Heart right ventricle (tissue), 16 donors: ENCODE results near the gene CHCHD4. TPM values are rescaled to one million over a fixed set of nuclear protein-coding genes. Genes with fewer than 3 reads are reported as not detected.
A peak's percentile ranks its signal among the peaks of the same experiment; 100 is the strongest.

ENCODE experiments used
- ATAC-seq, 8 donors: fragments of 200-7000 bp; cut with Tn5 transposase; one replicate each; pipeline ENCODE4 v1.9.1; 2020; ENCODE audit warnings: mild to moderate bottlenecking in 8 of 8, moderate library complexity in 8 of 8, moderate number of reproducible peaks in 1 of 8
- DNase-seq, 2 donors: peaks; one replicate each; pipeline ENCODE4 v3.0.0-alpha.2; 2020
- H3K27ac ChIP-seq, 10 donors: fragments of 200-600 bp; sonication (generic) in 2 of 10; one replicate each; pipeline versions ENCODE4 v1.5.0 to v1.8.0; 2020 to 2022; ENCODE audit warnings: mild to moderate bottlenecking in 3 of 10
- H3K27me3 ChIP-seq, 7 donors: fragments of 200-600 bp; one replicate each; pipeline ENCODE4 v1.8.0; 2021 to 2022; ENCODE audit warnings: mild to moderate bottlenecking in 2 of 7
- H3K36me3 ChIP-seq, 9 donors: fragments of 200-600 bp; sonication (generic) in 1 of 9; one replicate each; pipeline versions ENCODE4 v1.5.0 to v1.8.0; 2020 to 2022; ENCODE audit warnings: mild to moderate bottlenecking in 2 of 9
- H3K4me1 ChIP-seq, 9 donors: fragments of 200-600 bp; sonication (generic) in 1 of 9; one replicate each; pipeline versions ENCODE4 v1.5.0 to v1.8.0; 2020 to 2022; ENCODE audit warnings: mild to moderate bottlenecking in 4 of 9
- H3K4me3 ChIP-seq, 10 donors: fragments of 200-600 bp; sonication (generic) in 2 of 10; one replicate each; pipeline versions ENCODE4 v1.5.0 to v1.8.0; 2020 to 2022; ENCODE audit warnings: mild to moderate bottlenecking in 7 of 10, moderate library complexity in 2 of 10
- H3K9me3 ChIP-seq, 11 donors: fragments of 200-600 bp in 10 of 11; sonication (generic) in 2 of 11; one replicate each; pipeline versions ENCODE4 v1.5.0 to v1.8.0; 2013 to 2022; ENCODE audit warnings: mild to moderate bottlenecking in 2 of 11, control low read depth in 1 of 11, moderate library complexity in 1 of 11
- WGBS, 2 donors: extraction: QIAGEN DNeasy Blood & Tissue Kit; methylation state at CpG; one replicate each; pipeline ENCODE4 v1.1.7; 2013; ENCODE audit warnings: inconsistent platforms in 1 of 2; 5-methylcytosine and 5-hydroxymethylcytosine counted together
- intact Hi-C, 10 donors: fragments of 100-400 bp; cut with DNase I; formaldehyde crosslinking; loops; one replicate each; pipeline versions ENCODE4 v1.11.1 to v1.14.2; 2022
- polyA plus RNA-seq, 2 donors: library from polyadenylated mRNA; stranded (reverse); fragments of 200-250 nt; gene quantifications; one replicate each; pipeline ENCODE4 v1.2.3, GENCODE V29; 2013
- total RNA-seq, 10 donors: library from RNA; stranded (reverse); fragmentation: NEBNext Ultra II Directional in 3 of 10; extraction: Animal tissue kit (Norgen Biotek cat#: 25700) in 3 of 10; gene quantifications; one replicate each; pipeline versions ENCODE4 v1.2.1 to v1.2.4, GENCODE V29; 2021 to 2023
- TF ChIP-seq, protein P1 (sequence below), 9 donors: fragments of 200-600 bp; sonication (generic) in 2 of 9; IDR thresholded peaks; one replicate each; pipeline versions ENCODE4 v1.5.0 to v1.8.0; 2021 to 2022; ENCODE audit warnings: antibody characterized with exemption in 9 of 9, mild to moderate bottlenecking in 5 of 9, moderate library complexity in 1 of 9
- donor health status: Arrhythmogenic right ventricular cardiomyopathy.
- donor health status: ischemic (EF 13 %, LVEDD 7.1; RV severe dilation, severe dysfunction).
- donor health status: healthy with polysubstance abuse.
- donor health status: DM: no; HTN: yes; CAD: no.
- donor health status: DM: no; HTN: no; CAD: no.
- donor health status: ischemic (EF 25% LVEDD 6.9; RV normal size, moderate dysfunction).
- donor health status: ischemic (EF 25% LVEDD 5.7; RV mildly dilated, moderate dysfunction).
- donor health status: healthy.
- donor health status: DM: yes; HTN: yes; CAD: no.
- donor health status: Ischemic cardiomyopathy.
- donor health status: ischemic (EF 35%, LVEDD 5.7; RV mildly dilated, moderate dysfunction).
- donor health status: nonischemic (EF 11% LVEDD 7.7; RV severe dilation, severe dysfunction).
- donor health status: DM: yes; HTN: yes; CAD: no.
- donor health status: PGD.
- donor health status: ischemic (EF 29% LVEDD 5.4; RV normal size, mild dysfunction).
- donor health status: nonischemic (EF 23%, LVEDD 6.1; RV moderate dilation, normal function).

The CHCHD4 gene
- total and polyA plus RNA-seq, 12 donors: 18.0 to 37.2 (median 26.6) TPM

GRCh38 chr3:14144423-14145075 is 19.9 kb upstream of the CHCHD4 start:
- intact Hi-C loops: loop anchor here in 3 of 10 donors (1.0 to 2.0 kb wide), 2 partner anchors 34 kb away; partner anchors contain the start of genes LSM3 (in 3 of the 3) and XPC (in 3 of the 3)
- peak overlapping the region; percentile 33 to 93 (median 84) for H3K27ac ChIP-seq
- TF ChIP-seq, protein P1, sequence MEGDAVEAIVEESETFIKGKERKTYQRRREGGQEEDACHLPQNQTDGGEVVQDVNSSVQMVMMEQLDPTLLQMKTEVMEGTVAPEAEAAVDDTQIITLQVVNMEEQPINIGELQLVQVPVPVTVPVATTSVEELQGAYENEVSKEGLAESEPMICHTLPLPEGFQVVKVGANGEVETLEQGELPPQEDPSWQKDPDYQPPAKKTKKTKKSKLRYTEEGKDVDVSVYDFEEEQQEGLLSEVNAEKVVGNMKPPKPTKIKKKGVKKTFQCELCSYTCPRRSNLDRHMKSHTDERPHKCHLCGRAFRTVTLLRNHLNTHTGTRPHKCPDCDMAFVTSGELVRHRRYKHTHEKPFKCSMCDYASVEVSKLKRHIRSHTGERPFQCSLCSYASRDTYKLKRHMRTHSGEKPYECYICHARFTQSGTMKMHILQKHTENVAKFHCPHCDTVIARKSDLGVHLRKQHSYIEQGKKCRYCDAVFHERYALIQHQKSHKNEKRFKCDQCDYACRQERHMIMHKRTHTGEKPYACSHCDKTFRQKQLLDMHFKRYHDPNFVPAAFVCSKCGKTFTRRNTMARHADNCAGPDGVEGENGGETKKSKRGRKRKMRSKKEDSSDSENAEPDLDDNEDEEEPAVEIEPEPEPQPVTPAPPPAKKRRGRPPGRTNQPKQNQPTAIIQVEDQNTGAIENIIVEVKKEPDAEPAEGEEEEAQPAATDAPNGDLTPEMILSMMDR (IDR thresholded peaks at IDR 0.05): no peak
- DNase-seq (peak; percentile 43 to 88), ATAC-seq (peak; percentile 65 to 92 (median 88))
- peaks cover 14 to 71% (median 37%) of the 10 kb centered on the region in 9 donors for H3K4me1 ChIP-seq
- 10 to 17% methylated on average over 7 of the region's 7 CpGs for WGBS, 2 donors
- peaks cover 0 to 78% (median 49%) of the 10 kb centered on the region in 9 donors for H3K36me3 ChIP-seq
- no peaks in the 10 kb centered on the region for H3K27me3 ChIP-seq
- H3K4me3 ChIP-seq: peak overlapping the region in 6 of 10 donors; percentile 10 to 40 (median 29)
- H3K9me3 ChIP-seq: no peaks in the 10 kb centered on the region

DNA sequence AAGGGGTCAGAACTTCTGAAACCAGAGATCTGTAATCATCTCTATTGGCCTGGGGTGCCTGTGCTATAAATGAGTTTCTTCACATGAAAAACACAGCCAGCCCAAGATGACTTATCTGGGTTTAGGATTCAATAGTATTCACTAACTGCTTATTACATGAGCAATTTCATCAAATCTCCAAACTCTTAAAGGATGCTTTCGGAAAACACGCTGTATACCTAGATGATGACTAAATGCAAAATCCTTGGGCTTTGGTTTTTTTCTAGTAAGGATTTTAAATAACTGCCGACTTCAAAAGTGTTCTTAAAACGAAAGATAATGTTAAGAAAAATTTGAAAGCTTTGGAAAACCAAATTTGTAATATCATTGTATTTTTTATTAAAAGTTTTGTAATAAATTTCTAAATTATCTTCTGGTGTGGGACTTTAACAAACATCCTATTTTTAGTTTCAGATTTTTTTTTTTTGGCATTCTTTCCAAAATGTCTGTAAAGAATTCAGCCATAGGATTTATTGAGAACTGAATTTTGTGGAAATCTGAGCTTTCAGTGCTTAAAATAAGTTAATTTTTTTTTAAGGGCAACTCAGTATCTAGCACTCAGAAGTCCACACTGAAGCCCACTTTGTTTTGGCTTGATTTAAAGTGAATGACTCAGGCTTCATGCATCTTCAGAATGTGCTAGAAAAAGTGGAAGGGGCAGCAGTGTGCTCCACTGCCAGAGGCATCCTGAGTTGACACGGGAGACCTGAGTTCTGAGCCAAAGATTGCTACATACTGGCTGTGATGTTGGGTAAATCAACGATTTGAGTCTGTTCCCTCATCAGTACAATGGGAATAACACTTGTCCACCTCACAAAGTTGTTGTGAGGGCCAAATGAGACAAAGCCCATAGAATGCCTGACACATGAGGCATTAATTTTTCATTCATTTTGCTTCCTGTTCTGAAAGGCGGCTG is 18.9 kb upstream of the CHCHD4 start:
- peaks cover 14 to 71% (median 37%) of the 10 kb centered on the region in 9 donors for H3K4me1 ChIP-seq
- peak in 1 of 2 donors; percentile 41 for DNase-seq
- intact Hi-C loops: loop anchor here in 2 of 10 donors (1.0 to 2.0 kb wide), 3 partner anchors 18 to 35 kb away; partner anchors contain the start of genes LSM3 (in 2 of the 2), XPC (in 2 of the 2) and TMEM43 (in 1 of the 2)

DNA sequence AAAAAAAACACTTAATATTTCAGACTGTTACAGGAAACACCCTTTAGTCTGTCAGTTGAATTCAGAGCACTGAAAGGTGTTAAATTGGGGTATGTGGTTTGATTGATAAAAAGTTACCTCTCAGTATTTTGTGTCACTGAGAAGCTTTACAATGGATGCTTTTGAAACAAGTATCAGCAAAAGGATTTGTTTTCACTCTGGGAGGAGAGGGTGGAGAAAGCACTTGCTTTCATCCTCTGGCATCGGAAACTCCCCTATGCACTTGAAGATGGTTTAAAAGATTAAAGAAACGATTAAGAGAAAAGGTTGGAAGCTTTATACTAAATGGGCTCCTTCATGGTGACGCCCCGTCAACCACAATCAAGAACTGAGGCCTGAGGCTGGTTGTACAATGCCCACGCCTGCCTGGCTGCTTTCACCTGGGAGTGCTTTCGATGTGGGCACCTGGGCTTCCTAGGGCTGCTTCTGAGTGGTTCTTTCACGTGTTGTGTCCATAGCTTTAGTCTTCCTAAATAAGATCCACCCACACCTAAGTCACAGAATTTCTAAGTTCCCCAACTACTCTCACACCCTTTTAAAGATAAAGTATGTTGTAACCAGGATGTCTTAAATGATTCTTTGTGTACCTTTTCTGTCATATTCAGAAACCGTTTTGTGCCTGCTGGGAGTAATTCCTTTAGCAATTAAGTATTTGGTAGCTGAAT is 18.0 kb upstream of the CHCHD4 start:
- no peaks in the 10 kb centered on the region for H3K9me3 ChIP-seq
- peak overlapping the region; percentile 18 to 93 (median 84) for H3K27ac ChIP-seq
- no peak for ATAC-seq
- H3K4me3 ChIP-seq: no peak overlapping the region
- H3K36me3 ChIP-seq: peaks cover 0 to 79% (median 35%) of the 10 kb centered on the region in 9 donors
- H3K4me1 ChIP-seq: peaks cover 14 to 71% (median 40%) of the 10 kb centered on the region in 9 donors
- TF ChIP-seq, protein P1 (IDR thresholded peaks at IDR 0.05): no peak
- intact Hi-C loops: loop anchor here in 1 of 10 donors (1.0 kb wide), 1 partner anchor 17 kb away; the partner anchor contains the start of gene TMEM43
- no peak for DNase-seq
- no peaks in the 10 kb centered on the region for H3K27me3 ChIP-seq
- 86 to 87% methylated on average over 8 of the region's 8 CpGs for WGBS, 2 donors

More for the DNA sequence above, 18.9 kb upstream of the CHCHD4 start:
- peak overlapping the region in 1 of 10 donors; percentile 34 for H3K4me3 ChIP-seq
- peak overlapping the region; percentile 33 to 93 (median 84) for H3K27ac ChIP-seq
- no peaks in the 10 kb centered on the region for H3K9me3 ChIP-seq
- H3K36me3 ChIP-seq: peaks cover 0 to 79% (median 44%) of the 10 kb centered on the region in 9 donors
- H3K27me3 ChIP-seq: no peaks in the 10 kb centered on the region
- TF ChIP-seq, protein P1 (IDR thresholded peaks at IDR 0.05): no peak
- 56 to 64% methylated on average over 7 of the region's 7 CpGs for WGBS, 2 donors
- peak in 6 of 8 donors; percentile 25 to 47 (median 40) for ATAC-seq
